Thoracic aorta (tissue), 2 donors: ENCODE data around the gene CDIP1. TPM values are rescaled to one million over a fixed set of nuclear protein-coding genes. Genes with fewer than 3 reads are reported as not detected.

Experiments
- ATAC-seq: fragments of 150-250 bp; one replicate; pipeline ENCODE4 v1.8.0; 2017; ENCODE audit warnings: low read depth; ENCODE audit not compliant: insufficient number of reproducible peaks, low FRiP score
- DNase-seq: peaks from one replicate; pipeline ENCODE4 v3.0.0-alpha.2; 2020; ENCODE audit warnings: low spot score
- H3K27ac ChIP-seq, 2 donors: fragments of 200-600 bp; sonication (generic); 1 replicate in 1 of 2; 2 replicates in 1 of 2; pipeline ENCODE4 v1.5.1; 2016; ENCODE audit warnings: mild to moderate bottlenecking in 2 of 2, moderate library complexity in 2 of 2
- H3K27me3 ChIP-seq: fragments of 200-600 bp; sonication (generic); replicated peaks from 2 replicates; pipeline ENCODE4 v1.6.0; 2016; ENCODE audit warnings: mild to moderate bottlenecking; ENCODE audit not compliant: insufficient read depth
- H3K36me3 ChIP-seq: fragments of 200-600 bp; sonication (generic); one replicate; pipeline ENCODE4 v1.5.1; 2016
- H3K4me1 ChIP-seq, 2 donors: fragments of 200-600 bp; sonication (generic); 1 replicate in 1 of 2; 2 replicates in 1 of 2; pipeline versions ENCODE4 v1.5.1 to v1.6.0; 2016; ENCODE audit warnings: low read depth in 2 of 2, mild to moderate bottlenecking in 1 of 2; ENCODE audit not compliant: control insufficient read depth in 1 of 2
- H3K4me3 ChIP-seq: fragments of 200-600 bp; sonication (generic); 2 replicates; pipeline ENCODE4 v1.5.1; 2016; ENCODE audit warnings: mild to moderate bottlenecking
- H3K9me3 ChIP-seq: fragments of 200-600 bp; sonication (generic); 2 replicates; pipeline ENCODE4 v1.5.1; 2016
- total RNA-seq, 2 donors: library from RNA; depleted of rRNA; stranded (reverse); fragments of >200 nt; gene quantifications; one replicate each; pipeline versions ENCODE4 v1.1.0 to v1.2.3, GENCODE V29; 2016
- TF ChIP-seq, protein P1 (sequence below): fragments of 200-600 bp; sonication (generic); IDR thresholded peaks from one replicate; pipeline ENCODE4 v1.5.1; 2019; ENCODE audit warnings: antibody characterized with exemption

CDIP1 gene
- total RNA-seq, 2 donors from 2014 or later, result 33.2 to 33.5 TPM

DNA sequence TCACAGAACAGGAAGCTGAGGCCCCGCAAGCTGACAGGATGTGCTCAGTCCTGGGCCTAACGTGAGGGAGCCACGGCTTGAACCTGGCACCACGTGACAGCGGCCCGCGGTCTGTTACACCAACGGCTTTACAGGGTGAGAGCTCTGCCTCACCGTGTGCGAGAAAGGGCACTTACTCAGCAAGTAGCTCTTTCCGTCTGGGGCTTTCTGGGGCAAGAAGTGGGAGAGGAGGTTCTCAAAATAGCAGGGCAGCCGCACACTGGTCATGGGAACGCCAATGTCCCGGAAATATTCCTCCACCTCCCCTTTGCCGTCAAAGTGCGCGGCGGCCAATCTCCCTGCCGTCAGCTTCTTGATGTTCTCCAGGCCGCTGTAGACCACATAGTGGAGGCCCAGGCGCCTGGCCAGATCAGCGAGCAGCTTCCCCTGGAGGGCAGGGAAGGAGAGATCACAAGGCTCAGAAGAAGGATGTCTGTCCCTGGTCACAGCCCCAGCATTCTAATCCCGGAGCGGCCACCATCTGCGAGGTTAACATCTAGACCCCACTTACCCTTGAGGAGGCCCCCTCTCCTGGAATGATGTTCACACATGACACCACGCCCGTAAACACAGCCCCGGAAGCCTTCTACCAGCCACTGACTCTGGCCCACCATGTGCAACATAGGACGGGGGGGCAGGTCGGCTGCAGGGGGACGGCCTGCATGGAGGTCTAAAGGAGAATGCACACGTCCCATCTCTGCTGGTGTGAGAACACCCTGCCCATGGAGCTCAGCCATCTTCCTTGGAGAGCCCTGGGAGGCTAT, 72.4 kb downstream of the CDIP1 start:
- Histone ChIP-seq H3K4me3 (no peak overlapping the region), H3K36me3 (peaks cover 16% of the 10 kb centered on the region), H3K9me3 (no peaks in the 10 kb centered on the region), H3K27ac (no peak overlapping the region), H3K27me3 (no peaks in the 10 kb centered on the region), H3K4me1 (no peaks in the 10 kb centered on the region)
- TF ChIP-seq, protein P1, sequence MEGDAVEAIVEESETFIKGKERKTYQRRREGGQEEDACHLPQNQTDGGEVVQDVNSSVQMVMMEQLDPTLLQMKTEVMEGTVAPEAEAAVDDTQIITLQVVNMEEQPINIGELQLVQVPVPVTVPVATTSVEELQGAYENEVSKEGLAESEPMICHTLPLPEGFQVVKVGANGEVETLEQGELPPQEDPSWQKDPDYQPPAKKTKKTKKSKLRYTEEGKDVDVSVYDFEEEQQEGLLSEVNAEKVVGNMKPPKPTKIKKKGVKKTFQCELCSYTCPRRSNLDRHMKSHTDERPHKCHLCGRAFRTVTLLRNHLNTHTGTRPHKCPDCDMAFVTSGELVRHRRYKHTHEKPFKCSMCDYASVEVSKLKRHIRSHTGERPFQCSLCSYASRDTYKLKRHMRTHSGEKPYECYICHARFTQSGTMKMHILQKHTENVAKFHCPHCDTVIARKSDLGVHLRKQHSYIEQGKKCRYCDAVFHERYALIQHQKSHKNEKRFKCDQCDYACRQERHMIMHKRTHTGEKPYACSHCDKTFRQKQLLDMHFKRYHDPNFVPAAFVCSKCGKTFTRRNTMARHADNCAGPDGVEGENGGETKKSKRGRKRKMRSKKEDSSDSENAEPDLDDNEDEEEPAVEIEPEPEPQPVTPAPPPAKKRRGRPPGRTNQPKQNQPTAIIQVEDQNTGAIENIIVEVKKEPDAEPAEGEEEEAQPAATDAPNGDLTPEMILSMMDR, result no peak
- ATAC-seq (no peak), DNase-seq (no peak)

DNA sequence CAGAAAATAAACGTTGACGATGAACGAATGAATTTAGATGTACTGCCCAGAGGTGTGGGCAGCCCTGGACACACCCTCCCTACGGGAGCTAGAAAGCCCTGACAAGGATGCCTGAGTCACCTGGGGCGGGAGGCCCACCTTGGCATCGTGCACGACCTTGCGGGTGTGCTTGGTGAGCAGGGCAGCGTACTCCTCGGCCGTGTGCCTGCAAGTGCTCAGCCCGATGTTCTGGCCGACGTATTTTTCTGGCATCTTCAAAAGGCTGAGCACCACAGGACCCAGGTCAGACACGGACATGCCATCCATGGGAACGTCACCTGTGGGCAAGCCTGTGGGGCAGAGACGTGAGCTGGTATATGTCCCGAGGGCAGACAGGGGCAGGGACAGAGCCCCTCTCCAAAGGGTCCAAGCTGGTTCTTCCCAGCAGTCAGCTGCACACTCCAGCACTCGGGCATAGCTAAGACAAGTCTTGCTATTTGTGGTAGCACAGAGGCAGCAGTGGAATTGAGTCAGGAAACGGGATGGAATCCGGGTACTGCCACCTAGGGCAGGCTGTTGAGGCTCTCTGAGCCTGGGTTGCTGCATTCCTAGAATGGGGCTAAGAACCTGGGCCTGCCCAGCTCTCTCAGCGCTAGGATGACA, 74.9 kb downstream of the CDIP1 start:
- DNase-seq (no peak), ATAC-seq (no peak)
- H3K4me3 ChIP-seq, result no peak overlapping the region

DNA sequence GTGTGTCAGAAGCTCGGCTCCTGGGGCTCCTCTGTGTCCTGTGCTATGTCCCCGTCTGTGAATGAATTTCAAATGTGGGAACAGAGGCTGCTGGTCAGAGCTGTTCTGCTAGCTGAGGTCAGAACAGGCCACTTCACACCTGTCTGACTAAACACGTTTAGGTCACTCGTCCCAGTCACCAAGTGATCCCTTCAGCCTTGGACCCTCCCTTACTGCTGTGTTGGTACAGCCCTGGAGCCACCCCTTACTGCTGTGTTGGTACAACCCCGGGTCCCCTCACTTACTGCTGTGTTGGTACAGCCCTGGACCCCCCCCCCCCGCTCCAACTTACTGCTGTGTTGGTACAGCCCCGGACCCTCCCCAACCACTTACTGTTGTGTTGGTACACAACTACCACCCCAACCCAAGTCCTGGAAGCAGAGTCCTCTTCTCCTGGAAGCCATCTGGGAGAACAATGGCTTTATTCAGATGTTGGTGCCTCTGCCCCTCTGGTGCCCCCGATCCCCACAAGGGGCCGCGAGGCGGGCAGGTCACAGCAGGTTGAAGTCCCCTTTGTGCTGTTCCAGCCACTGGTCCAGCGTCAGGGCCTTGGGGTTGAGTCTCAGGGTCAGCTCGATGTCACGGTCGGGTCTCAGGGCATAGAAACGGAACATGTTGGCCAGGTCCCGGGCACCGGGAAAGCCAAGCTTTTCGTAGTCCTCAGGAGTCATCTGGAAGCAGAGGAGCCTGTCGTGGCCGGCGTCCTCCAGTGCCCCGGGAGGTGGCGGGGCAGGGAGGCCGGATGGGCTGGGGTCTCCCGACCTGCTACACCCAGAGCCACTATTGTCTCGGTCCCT, 77.1 kb downstream of the CDIP1 start:
- ATAC-seq, result no peak
- Histone ChIP-seq H3K4me3 (no peak overlapping the region), H3K27me3 (no peaks in the 10 kb centered on the region), H3K9me3 (no peaks in the 10 kb centered on the region), H3K4me1 (no peaks in the 10 kb centered on the region), H3K36me3 (peaks cover 9% of the 10 kb centered on the region), H3K27ac (no peak overlapping the region)
- DNase-seq, result no peak
- TF ChIP-seq, protein P1, result no peak

More for the DNA sequence above, 74.9 kb downstream of the CDIP1 start:
- no peak overlapping the region for H3K27ac ChIP-seq
- TF ChIP-seq, protein P1, result no peak
- no peaks in the 10 kb centered on the region for H3K9me3 ChIP-seq
- peaks cover 19% of the 10 kb centered on the region for H3K36me3 ChIP-seq
- no peaks in the 10 kb centered on the region for H3K4me1 ChIP-seq
- H3K27me3 ChIP-seq, result no peaks in the 10 kb centered on the region

DNA sequence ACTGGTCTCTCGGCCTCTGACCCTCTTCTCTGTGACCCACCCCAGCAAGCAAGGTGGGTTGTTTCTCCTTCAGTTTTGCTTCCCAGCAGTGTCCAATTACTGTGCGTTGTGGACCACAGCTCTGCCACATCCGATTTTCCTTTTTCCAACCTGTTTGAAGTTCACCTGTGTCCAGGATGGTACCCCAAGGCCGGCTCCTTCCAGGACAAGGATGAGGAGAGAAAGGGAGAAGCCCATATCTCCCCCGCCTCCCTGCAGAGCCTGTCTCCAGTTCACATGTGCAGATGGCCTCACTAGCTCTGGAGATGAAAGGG, 77.7 kb downstream of the CDIP1 start:
- no peaks in the 10 kb centered on the region for H3K9me3 ChIP-seq
- peaks cover 13% of the 10 kb centered on the region for H3K36me3 ChIP-seq
- H3K27me3 ChIP-seq, result no peaks in the 10 kb centered on the region
- no peak overlapping the region for H3K4me3 ChIP-seq
- no peaks in the 10 kb centered on the region for H3K4me1 ChIP-seq
- TF ChIP-seq, protein P1, result no peak
- DNase-seq (no peak), ATAC-seq (no peak)
- H3K27ac ChIP-seq, result no peak overlapping the region

Other genes with a start within 250 kb of the CDIP1 start
- gene GLIS2, start 222.7 kb downstream of the CDIP1 start, total RNA-seq, result 10 to 100 TPM; 19.5 to 32.9 TPM
- 10 to 100 TPM; 18.4 to 21.1 TPM for gene PAM16, start 187.5 kb downstream of the CDIP1 start, total RNA-seq
- gene VASN, start 166.9 kb downstream of the CDIP1 start, total RNA-seq, result 100 to 1,000 TPM; 197 to 217 TPM
- 10 to 100 TPM; 71.1 to 79.1 TPM for gene CORO7, start 122.2 kb downstream of the CDIP1 start, total RNA-seq
- gene DNAJA3, start 112.9 kb downstream of the CDIP1 start, total RNA-seq, result 10 to 100 TPM; 35.2 to 52.2 TPM
- gene NMRAL1, start 64.1 kb downstream of the CDIP1 start, total RNA-seq, result 10 to 100 TPM; 22.8 to 23.3 TPM
- 10 to 100 TPM; 35.3 to 43.5 TPM for gene HMOX2, start 62.4 kb downstream of the CDIP1 start, total RNA-seq
- not detected for gene C16orf96, start 17.6 kb upstream of the CDIP1 start, total RNA-seq
- 10 to 100 TPM; 23.8 to 23.9 TPM for gene UBALD1, start 76.1 kb upstream of the CDIP1 start, total RNA-seq
- 10 to 100 TPM; 56.0 to 64.5 TPM for gene MGRN1, start 86.1 kb upstream of the CDIP1 start, total RNA-seq
- gene NUDT16L1, start 154.8 kb upstream of the CDIP1 start, total RNA-seq, result 10 to 100 TPM; 16.8 to 24.0 TPM
- gene ANKS3, start 195.5 kb upstream of the CDIP1 start, total RNA-seq, result 10 to 100 TPM; 29.8 to 41.8 TPM
- gene DNAAF8, start 195.8 kb upstream of the CDIP1 start, total RNA-seq, result not detected
- 10 to 100 TPM in 1 of 2 donors, 1 to 10 TPM in 1; 6.1 to 21.2 TPM for gene ZNF500, start 228.4 kb upstream of the CDIP1 start, total RNA-seq
- gene SEPTIN12, start 249.6 kb upstream of the CDIP1 start, total RNA-seq, result not detected